ENCODE measurements around the gene NEIL1. TPM values are rescaled to one million over a fixed set of nuclear protein-coding genes. Genes with fewer than 3 reads are reported as not detected.

The NEIL1 gene
- total RNA-seq, 1 donor from 2014 or later: 79.2 TPM

GRCh38 chr15:75360391-75360790, 13.6 kb downstream of the NEIL1 start:
- peaks cover 3% of the 10 kb centered on the region for H3K36me3 Mint-ChIP-seq (ENCODE audit: insufficient read depth)
- no peak for DNase-seq (ENCODE audit: low spot score, unreplicated experiment)
- H3K4me3 Mint-ChIP-seq (ENCODE audit: low read depth): no peak overlapping the region
- TF ChIP-seq CTCF (IDR thresholded peaks at IDR 0.05; ENCODE audit: unreplicated experiment): no peak
- no peaks in the 10 kb centered on the region for H3K27me3 Mint-ChIP-seq
- H3K4me1 Mint-ChIP-seq (ENCODE audit: low read depth): no peaks in the 10 kb centered on the region
- H3K9me3 Mint-ChIP-seq (ENCODE audit: low read depth): no peaks in the 10 kb centered on the region
- H3K27ac Mint-ChIP-seq: peak overlapping the region; percentile 83

GRCh38 chr15:75360856-75361255, 14.0 kb downstream of the NEIL1 start:
- H3K4me3 Mint-ChIP-seq (ENCODE audit: low read depth): no peak overlapping the region
- TF ChIP-seq CTCF (IDR thresholded peaks at IDR 0.05; ENCODE audit: unreplicated experiment): no peak
- H3K4me1 Mint-ChIP-seq (ENCODE audit: low read depth): no peaks in the 10 kb centered on the region
- no peaks in the 10 kb centered on the region for H3K9me3 Mint-ChIP-seq (ENCODE audit: low read depth)
- no peak for DNase-seq (ENCODE audit: low spot score, unreplicated experiment)
- H3K27me3 Mint-ChIP-seq: no peaks in the 10 kb centered on the region
- H3K36me3 Mint-ChIP-seq (ENCODE audit: insufficient read depth): peaks cover 1% of the 10 kb centered on the region
- H3K27ac Mint-ChIP-seq: no peak overlapping the region

- Mint-ChIP-seq H3K4me3 (ENCODE audit: low read depth) (no peak overlapping the region), H3K27ac (no peak overlapping the region), H3K27me3 (no peaks in the 10 kb centered on the region), H3K9me3 (ENCODE audit: low read depth) (no peaks in the 10 kb centered on the region), H3K4me1 (ENCODE audit: low read depth) (no peaks in the 10 kb centered on the region), H3K36me3 (ENCODE audit: insufficient read depth) (peaks cover 1% of the 10 kb centered on the region)
- no peak for DNase-seq (ENCODE audit: low spot score, unreplicated experiment)
- TF ChIP-seq CTCF (IDR thresholded peaks at IDR 0.05; ENCODE audit: unreplicated experiment): no peak
Measured at GRCh38 chr15:75361361-75361988, 14.6 kb downstream of the NEIL1 start.

- no peak for TF ChIP-seq CTCF (IDR thresholded peaks at IDR 0.05; ENCODE audit: unreplicated experiment)
- H3K4me3 Mint-ChIP-seq (ENCODE audit: low read depth): no peak overlapping the region
- no peaks in the 10 kb centered on the region for H3K9me3 Mint-ChIP-seq (ENCODE audit: low read depth)
Measured at GRCh38 chr15:75361989-75362641, 15.3 kb downstream of the NEIL1 start.

GRCh38 chr15:75362642-75363249, 15.9 kb downstream of the NEIL1 start:
- TF ChIP-seq CTCF (IDR thresholded peaks at IDR 0.05; ENCODE audit: unreplicated experiment): no peak
- H3K36me3 Mint-ChIP-seq (ENCODE audit: insufficient read depth): peaks cover 1% of the 10 kb centered on the region
- H3K27ac Mint-ChIP-seq: no peak overlapping the region
- no peak for DNase-seq (ENCODE audit: low spot score, unreplicated experiment)
- no peaks in the 10 kb centered on the region for H3K9me3 Mint-ChIP-seq (ENCODE audit: low read depth)
- H3K4me1 Mint-ChIP-seq (ENCODE audit: low read depth): no peaks in the 10 kb centered on the region
- no peak overlapping the region for H3K4me3 Mint-ChIP-seq (ENCODE audit: low read depth)
- no peaks in the 10 kb centered on the region for H3K27me3 Mint-ChIP-seq

More at GRCh38 chr15:75361989-75362641, 15.3 kb downstream of the NEIL1 start:
- peaks cover 1% of the 10 kb centered on the region for H3K36me3 Mint-ChIP-seq (ENCODE audit: insufficient read depth)
- no peaks in the 10 kb centered on the region for H3K27me3 Mint-ChIP-seq
- H3K4me1 Mint-ChIP-seq (ENCODE audit: low read depth): no peaks in the 10 kb centered on the region
- no peak for DNase-seq (ENCODE audit: low spot score, unreplicated experiment)
- H3K27ac Mint-ChIP-seq: no peak overlapping the region
